Stimulated activated CD8-positive, alpha-beta memory T cell treated with anti-CD3 and anti-CD28 coated beads, Interleukin-2, amount 100 ng/mL, for 48 hours (primary cell): ENCODE results near the gene C17orf107.

Experiments
- DNase-seq, 2 donors: peaks; one replicate each; pipeline ENCODE4 v3.0.0-alpha.2; 2020; ENCODE audit warnings: low read depth in 2 of 2

C17orf107 gene

DNA sequence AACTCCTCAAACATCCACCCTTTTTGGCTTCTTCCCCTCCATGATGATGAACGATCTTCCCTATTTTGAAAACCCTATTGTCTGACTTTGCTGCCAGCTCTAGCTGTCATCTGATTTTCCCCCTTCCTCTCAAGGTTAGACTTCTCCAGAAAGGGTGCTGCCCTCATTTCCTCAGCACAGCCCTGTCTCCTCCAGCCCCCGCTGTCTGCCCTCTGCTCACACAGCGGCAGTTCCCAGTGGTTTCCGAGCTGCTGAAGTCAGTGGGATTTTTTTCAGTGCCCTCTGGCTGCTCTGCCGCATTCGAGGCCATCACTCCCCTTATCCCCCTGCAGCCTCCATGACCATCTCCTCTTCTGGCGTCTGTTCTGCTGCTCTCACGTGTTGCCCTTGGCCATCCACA, 26.6 kb upstream of the C17orf107 start:
- no peak for DNase-seq

DNA sequence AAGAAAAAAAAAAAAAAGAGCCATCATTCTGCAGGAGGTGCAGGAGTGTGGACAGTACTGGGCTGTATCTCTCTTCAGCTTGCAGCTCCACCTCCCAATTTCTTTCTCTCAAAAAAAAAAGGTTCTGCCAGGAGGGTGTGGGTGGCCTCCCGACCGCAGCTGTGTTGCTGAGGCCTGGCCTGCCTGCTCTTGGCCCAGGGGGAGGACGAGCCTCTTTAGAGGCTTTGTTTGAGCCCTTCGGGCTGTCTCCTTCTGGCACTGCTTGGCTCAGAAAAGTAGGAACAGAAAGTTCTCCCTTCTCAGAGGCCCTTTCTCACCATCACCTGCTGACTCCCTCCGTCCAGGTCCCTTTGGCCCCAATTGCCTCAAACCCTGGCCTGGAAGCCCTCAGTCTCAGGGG, 22.2 kb upstream of the C17orf107 start:
- DNase-seq = no peak

DNA sequence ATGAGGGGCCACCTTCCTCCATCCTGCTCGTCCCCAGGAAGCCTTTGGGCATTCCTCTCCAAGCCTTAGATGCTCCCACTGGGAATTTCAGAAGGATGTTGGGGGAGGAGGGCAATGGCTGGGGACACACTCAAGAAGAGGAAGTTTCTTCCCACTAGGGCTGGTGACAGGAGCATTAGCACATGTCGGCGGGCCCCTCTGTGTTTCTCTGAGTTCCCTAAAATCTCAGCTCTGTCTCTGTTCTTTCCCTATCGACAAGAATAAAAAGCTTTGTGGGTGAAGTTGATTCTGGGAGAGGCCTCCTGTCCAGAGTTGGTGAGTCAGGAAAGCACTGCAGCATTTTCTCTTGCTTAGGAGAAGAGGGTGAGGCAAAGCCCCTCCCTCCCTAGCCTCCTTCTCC, 19.7 kb upstream of the C17orf107 start:
- DNase-seq = no peak

DNA sequence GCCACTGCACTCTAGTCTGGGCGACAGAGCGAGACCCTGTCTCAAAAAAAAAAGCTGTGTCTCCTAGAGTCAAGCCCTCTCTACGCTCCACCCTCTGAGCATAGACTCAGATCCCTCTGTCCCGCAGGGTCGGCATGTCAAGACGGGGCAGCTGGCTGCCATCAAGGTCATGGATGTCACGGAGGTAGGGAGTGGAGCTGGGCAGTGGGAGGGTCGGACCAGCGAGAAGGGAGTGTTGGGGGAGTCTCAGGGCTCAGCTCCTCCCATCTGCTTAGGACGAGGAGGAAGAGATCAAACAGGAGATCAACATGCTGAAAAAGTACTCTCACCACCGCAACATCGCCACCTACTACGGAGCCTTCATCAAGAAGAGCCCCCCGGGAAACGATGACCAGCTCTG, 18.5 kb upstream of the C17orf107 start:
- no peak for DNase-seq

DNA sequence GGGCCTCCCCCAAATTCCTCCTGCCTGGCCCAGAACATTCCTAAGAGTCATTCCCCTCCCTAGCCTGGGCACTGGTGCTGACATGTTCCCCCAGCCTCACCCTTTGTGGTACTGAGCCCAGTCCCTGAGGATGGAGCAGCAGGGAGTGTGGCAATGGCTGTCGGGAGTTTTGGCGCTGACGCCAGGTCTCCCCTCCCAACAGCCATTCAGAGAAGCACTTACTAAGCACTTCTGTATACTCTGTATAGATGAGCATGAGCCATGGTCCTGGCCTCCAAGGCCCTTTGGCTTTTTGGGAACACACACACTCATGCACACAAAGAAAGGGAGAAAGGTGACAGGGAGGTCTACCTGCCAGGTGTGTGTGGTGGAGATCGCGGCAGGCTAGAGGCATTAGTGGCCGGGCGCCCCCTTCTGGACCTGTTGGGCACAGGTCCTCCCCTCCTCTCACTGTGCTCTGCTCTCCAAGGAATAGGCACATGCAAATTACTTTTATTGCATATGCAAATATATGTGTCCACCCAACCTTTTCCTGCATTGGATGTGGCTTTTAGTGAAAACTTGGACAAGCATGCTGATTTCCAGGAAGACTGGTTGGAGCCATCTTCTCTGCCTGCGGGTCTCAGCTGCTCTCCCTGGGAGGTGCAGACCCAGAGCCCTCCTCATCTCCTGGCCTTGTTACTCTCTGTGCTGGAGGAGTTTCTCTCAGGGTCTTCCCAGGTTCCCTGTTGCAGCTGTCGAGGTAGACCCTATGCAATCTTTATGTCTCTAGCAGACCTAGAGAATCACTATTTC, 17.4 kb upstream of the C17orf107 start:
- DNase-seq = peak; percentile 44 to 58

DNA sequence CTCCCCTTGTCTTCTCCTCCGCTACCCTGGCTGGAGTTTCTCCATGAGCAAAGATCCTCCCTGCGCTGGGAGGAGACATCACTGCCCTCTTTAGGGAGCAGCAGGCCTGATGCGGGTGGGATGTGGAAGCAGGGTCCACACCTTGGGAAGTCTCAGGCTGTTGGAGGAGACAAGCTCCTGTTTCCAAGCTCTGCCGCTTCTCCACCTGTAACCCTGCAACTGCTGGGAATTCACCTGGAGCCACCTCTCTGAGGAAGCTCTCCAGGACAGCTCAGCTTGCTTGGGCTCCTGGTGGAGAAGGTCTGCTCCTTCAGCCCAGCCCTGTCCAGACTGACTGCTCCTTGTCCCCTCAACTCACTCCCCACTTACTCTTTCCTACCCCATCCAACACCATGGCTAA, 14.8 kb upstream of the C17orf107 start:
- DNase-seq = no peak

DNA sequence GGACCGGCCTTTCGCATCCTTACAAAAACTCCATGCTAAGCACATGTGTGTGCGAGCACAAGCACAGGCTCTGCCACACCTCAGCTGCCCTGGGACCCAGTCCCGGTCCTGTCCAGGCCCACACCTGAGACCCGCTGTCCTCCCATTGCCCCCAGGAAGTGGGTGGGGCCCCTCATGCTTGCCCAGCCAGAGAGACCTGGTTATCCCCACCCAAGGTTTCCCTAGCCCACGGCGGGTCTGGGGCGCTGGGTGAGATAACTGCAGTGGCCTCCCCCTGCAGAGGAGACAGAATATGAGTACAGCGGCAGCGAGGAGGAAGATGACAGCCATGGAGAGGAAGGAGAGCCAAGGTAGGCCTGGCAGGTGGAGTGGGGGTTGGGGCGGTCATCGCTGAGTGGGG, 12.5 kb upstream of the C17orf107 start:
- no peak for DNase-seq

DNA sequence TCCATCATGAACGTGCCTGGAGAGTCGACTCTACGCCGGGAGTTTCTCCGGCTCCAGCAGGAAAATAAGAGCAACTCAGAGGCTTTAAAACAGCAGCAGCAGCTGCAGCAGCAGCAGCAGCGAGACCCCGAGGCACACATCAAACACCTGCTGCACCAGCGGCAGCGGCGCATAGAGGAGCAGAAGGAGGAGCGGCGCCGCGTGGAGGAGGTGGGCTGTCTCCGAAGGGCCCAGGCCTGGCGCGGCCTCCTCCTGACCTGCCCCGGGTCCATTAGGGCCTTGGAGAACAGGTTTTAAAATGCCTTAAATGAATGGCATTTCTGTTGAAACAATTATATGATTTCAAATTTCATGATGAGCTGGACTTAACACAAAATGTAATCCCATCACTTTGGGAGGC, 11.8 kb upstream of the C17orf107 start:
- no peak for DNase-seq

DNA sequence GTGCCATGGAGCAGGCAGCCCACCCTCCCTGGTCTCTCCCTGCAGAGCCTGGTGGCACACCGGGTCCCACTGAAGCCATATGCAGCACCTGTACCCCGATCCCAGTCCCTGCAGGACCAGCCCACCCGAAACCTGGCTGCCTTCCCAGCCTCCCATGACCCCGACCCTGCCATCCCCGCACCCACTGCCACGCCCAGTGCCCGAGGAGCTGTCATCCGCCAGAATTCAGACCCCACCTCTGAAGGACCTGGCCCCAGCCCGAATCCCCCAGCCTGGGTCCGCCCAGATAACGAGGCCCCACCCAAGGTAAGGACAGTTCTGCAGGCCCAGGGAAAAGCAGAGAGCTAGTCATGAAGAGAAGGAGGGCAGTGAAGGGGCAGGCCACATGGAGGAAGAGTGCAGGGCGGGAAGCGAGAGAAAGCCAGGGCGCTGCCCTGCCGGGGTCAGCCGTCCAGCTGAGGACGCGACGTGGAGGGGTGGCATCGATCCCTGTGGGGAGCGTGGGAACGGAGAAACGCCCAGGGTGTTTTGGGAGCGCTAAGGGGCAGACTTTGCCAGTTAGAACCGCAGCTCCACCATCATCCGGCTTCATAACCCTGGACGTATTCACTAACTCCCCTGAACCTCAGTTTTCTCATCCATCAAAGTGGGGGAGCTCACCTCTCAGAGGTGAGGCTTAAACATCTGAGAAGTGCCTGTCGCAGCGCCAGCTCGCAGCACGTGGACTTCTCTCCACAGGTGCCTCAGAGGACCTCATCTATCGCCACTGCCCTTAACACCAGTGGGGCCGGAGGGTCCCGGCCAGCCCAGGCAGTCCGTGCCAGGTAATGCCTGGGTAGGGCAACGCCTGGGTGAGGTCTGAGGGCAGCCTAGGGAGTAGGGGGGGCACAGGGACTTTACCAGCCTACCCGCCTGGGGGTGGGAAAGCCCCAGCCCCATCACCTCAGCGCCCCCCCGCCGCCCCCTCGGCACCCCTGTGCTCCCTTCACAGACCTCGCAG, 7.6 kb upstream of the C17orf107 start:
- no peak for DNase-seq

DNA sequence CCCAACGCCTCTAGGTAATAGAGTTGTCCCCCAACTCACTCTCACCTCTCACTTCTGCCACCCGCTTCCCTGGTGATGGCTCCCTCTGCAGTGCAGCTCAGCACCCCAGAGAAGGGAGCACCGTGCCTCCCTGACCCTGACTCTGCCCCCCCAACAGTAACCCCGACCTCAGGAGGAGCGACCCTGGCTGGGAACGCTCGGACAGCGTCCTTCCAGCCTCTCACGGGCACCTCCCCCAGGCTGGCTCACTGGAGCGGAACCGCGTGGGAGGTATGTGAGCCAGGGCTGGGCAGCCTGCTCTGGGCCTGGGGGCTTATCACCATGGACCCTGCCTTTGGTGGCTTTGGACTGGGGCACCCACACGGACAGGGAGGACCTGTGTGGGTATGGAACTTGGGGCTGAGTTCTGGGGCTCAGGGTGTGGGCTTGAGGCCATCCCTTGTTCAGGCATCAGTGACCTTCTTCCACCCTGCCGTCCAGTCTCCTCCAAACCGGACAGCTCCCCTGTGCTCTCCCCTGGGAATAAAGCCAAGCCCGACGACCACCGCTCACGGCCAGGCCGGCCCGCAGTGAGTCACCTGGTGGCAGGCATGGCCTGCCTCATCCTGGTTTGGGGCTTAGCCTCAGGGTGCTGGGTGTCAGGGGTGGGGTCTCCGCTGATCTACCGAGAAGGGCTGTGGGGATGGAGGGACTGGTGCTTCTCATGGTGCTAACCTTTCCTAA, 6.7 kb upstream of the C17orf107 start:
- DNase-seq = no peak

DNA sequence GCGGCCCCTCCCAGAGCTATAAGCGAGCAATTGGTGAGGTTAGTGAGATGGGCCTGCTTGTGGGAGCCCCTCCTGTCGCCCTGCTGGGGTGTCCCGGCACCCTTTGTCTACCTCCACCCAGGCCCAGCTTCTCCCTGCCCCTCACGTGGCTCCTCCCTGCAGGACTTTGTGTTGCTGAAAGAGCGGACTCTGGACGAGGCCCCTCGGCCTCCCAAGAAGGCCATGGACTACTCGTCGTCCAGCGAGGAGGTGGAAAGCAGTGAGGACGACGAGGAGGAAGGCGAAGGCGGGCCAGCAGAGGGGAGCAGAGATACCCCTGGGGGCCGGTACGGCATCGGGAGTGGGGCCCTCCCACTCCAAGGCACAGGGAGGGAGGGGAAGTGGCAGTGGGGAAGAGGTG, 6.1 kb upstream of the C17orf107 start:
- DNase-seq = no peak

DNA sequence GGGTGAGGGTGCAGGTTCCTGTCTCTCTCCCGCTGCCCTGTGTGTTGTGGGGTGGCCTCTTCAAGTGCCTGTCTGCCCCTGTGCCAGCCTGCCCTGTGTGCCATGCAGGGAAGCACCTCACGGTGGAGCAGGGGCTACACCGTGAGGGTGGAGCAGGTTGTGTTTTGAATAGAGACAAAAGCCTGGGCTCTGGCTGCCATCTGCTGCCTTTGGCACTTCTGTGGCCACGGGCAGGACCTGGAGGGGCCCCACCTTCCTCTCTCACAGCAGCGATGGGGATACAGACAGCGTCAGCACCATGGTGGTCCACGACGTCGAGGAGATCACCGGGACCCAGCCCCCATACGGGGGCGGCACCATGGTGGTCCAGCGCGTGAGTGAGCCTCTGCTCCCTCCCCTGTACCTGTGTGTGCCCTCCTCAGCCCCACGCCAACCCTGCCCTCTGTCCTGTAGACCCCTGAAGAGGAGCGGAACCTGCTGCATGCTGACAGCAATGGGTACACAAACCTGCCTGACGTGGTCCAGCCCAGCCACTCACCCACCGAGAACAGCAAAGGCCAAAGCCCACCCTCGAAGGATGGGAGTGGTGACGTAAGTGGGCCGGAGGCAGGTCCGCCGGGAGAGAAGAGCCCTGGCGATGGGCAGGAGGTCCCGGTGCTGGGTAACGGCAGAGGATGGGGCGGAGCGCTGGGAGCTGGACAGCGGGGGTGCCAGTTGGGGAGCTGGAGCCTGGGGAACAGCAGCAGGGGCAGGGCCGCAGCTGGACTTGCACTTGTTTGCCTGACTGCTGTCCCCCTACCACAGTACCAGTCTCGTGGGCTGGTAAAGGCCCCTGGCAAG, 5.4 kb upstream of the C17orf107 start:
- DNase-seq = no peak

DNA sequence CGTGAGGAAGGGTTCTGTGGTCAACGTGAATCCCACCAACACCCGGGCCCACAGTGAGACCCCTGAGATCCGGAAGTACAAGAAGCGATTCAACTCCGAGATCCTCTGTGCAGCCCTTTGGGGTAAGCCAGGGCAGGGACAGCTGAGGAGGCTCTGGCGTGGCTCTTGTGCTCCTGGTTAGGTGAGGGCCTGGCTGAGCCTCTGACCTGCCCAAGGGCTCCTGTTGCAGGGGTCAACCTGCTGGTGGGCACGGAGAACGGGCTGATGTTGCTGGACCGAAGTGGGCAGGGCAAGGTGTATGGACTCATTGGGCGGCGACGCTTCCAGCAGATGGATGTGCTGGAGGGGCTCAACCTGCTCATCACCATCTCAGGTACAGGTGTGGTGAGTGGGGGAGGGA, 4.2 kb upstream of the C17orf107 start:
- DNase-seq = no peak

DNA sequence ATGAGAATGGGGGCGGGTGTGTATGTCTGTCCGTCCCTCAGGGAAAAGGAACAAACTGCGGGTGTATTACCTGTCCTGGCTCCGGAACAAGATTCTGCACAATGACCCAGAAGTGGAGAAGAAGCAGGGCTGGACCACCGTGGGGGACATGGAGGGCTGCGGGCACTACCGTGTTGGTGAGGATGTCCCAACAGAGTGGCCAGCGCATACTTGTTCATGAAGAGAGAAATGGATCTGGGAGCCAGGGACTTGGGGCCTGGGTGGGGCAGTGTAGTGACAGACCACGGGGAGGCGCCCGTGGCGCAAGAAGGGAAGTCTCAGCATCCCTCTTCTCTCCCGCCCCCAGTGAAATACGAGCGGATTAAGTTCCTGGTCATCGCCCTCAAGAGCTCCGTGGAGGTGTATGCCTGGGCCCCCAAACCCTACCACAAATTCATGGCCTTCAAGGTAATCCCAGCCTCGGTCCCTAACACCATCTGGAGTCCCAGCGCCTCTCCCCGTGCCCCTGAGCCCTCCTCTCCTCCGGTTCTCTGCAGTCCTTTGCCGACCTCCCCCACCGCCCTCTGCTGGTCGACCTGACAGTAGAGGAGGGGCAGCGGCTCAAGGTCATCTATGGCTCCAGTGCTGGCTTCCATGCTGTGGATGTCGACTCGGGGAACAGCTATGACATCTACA, 3.5 kb upstream of the C17orf107 start:
- no peak for DNase-seq

DNA sequence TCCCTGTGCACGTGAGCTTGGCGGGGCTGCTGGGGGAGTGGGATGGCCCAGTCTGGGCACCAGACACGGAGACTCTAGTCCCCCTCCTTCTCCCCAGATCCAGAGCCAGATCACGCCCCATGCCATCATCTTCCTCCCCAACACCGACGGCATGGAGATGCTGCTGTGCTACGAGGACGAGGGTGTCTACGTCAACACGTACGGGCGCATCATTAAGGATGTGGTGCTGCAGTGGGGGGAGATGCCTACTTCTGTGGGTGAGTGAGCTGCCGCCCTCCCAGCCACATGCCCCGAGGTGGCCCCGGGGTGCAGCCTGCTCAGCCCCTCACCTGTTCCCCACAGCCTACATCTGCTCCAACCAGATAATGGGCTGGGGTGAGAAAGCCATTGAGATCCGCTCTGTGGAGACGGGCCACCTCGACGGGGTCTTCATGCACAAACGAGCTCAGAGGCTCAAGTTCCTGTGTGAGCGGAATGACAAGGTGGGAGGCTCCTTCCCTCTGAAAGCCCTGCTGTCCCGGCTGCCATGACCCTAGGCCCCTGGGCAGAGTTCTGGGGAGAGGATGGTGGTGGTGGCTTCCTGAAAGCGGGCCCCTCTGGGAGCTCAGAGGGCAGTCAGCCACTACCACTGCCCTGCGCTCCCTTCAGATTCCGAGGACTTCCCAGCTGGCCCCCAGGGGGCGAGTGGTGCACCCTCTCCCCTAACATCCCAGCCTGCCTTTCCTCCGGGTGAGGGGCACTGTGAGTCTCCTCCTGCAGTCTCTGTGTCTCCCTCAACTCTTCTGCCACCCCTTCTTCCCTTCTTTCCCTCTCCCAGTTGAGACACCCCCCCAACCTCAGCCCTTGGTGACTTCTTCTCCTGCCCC, 2.8 kb upstream of the C17orf107 start:
- DNase-seq = no peak

DNA sequence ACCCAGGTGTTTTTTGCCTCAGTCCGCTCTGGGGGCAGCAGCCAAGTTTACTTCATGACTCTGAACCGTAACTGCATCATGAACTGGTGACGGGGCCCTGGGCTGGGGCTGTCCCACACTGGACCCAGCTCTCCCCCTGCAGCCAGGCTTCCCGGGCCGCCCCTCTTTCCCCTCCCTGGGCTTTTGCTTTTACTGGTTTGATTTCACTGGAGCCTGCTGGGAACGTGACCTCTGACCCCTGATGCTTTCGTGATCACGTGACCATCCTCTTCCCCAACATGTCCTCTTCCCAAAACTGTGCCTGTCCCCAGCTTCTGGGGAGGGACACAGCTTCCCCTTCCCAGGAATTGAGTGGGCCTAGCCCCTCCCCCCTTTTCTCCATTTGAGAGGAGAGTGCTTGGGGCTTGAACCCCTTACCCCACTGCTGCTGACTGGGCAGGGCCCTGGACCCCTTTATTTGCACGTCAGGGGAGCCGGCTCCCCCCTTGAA, 2.1 kb upstream of the C17orf107 start:
- DNase-seq = no peak

DNA sequence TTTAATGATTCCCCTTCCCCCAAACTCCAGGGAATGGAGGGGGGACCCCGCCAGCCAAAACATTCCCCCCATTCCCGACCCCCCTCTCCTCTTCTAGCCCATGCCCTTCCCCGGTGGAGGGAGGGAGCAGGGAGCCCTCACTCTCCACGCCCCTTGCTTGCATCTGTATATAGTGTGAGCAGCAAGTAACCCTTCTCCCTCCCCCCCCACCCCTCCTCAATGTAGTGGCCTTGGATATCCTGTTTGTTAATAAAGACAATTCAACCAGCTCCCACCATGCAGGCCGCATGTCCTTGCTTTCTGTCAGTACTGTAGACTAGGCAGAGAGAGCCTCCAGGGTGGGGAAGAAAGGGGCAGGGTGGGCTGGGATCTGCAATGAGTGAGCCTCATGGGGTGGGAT, 1.6 kb upstream of the C17orf107 start:
- DNase-seq = no peak

DNA sequence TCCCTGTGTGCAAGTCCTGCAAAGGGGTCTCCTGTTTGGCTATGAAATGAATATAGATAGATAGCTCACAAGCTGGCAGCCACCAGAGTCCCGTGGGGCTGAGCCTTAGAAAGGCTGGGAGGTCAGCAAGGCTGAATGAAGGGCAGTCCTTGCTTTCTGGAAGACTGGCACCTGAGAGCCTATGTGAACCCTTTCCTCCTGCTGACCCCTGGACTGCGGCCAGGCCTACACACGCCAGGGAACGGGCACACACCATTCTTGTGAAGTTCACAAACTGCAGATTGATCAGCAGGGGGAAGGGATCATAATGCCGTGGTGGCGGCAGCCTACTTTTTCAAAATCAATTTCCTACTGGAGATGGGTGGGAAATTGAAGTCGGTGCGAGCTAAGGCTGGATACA, 985 bp upstream of the C17orf107 start:
- DNase-seq = no peak

DNA sequence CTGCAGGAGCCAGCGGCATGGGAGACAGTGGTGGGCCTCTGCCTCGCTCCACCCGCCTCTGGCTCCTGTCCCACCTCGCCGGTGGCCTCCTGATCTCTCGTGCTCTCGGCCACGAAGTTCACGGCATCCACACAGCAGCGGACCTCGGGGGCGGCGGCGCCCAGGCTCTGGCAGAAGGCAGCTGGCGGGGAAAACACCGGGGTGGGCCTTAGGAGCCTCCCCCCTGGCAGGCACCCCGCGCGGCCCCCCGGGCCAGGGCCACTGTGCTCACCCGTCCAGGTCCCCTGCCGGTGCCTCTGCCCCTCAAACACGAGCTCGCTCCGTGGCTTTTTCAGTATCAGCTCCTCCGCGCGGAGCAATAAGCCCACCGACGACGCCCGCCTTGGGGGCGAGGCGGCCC, 409 bp upstream of the C17orf107 start:
- no peak for DNase-seq
